Measurements from ENCODE around the gene NDUFA7. TPM values are rescaled to one million over a fixed set of nuclear protein-coding genes. Genes with fewer than 3 reads are reported as not detected.
A peak's percentile ranks its signal among the peaks of the same experiment; 100 is the strongest.

The NDUFA7 gene
- polyA plus RNA-seq, 3 donors, result 49.9 to 153 (median 133) TPM

- no peak overlapping the region for H3K9ac ChIP-seq (ENCODE audit: insufficient read depth, low read length, poor library complexity, severe bottlenecking)
- Mint-ChIP-seq H3K27ac (peak overlapping the region in 1 of 7 donors; percentile 57), H3K4me3 (no peak overlapping the region), H3K36me3 (peaks cover 0 to 1% of the 10 kb centered on the region in 2 donors), H3K9me3 (peaks cover 0 to 13% (median 4%) of the 10 kb centered on the region in 7 donors), H3K4me1 (peaks cover 27% of the 10 kb centered on the region), H3K27me3 (ENCODE audit: low read depth in 3 of 3) (peaks cover 64 to 72% (median 66%) of the 10 kb centered on the region in 3 donors)
- intact Hi-C loops (cut with micrococcal nuclease), result no loop called here
- no peaks in the 10 kb centered on the region for H4K20me1 ChIP-seq (ENCODE audit: insufficient read depth, low read length)
- WGBS (ENCODE audit: insufficient coverage), result 86% methylated on average over 7 of the region's 13 CpGs
- H3K9me3 ChIP-seq (replicated peaks in 1 of 2; ENCODE audit: control insufficient read depth in 1 of 2, insufficient read depth in 1 of 2, low read length in 2 of 2), result peaks cover 0 to 13% of the 10 kb centered on the region in 2 donors
- no peak overlapping the region for H3K4me2 ChIP-seq (replicated peaks; ENCODE audit: extremely low read depth, low read length, poor library complexity, severe bottlenecking)
- peaks cover 12 to 53% of the 10 kb centered on the region in 2 donors for H3K27me3 ChIP-seq (ENCODE audit: control insufficient read depth in 2 of 2, insufficient read depth in 2 of 2, low read length in 2 of 2)
- no peak overlapping the region for H2AFZ ChIP-seq (ENCODE audit: insufficient read depth, low read depth, low read length, poor library complexity, severe bottlenecking)
- H3K27ac ChIP-seq (ENCODE audit: low read depth in 1 of 2, low read length in 2 of 2), result no peak overlapping the region
- TF ChIP-seq CTCF (IDR thresholded peaks at IDR 0.05), result no peak
- H3K36me3 ChIP-seq (replicated peaks in 1 of 2; ENCODE audit: control insufficient read depth in 1 of 2, insufficient read depth in 2 of 2, low read length in 2 of 2), result no peaks in the 10 kb centered on the region
- no peaks in the 10 kb centered on the region for H3K79me2 ChIP-seq (ENCODE audit: insufficient read depth, low read length)
- no peak overlapping the region for H3K4me3 ChIP-seq (replicated peaks in 1 of 3; ENCODE audit: low read depth in 2 of 3, low read length in 3 of 3)
- H3K4me1 ChIP-seq (ENCODE audit: control insufficient read depth in 1 of 2, insufficient read depth in 2 of 2, low read length in 2 of 2), result peaks cover 15 to 16% of the 10 kb centered on the region in 2 donors
- no peak for DNase-seq
Measured at GRCh38 chr19:8366961-8367326, 45.8 kb upstream of the NDUFA7 start.

- Mint-ChIP-seq H3K36me3 (peaks cover 0 to 1% of the 10 kb centered on the region in 2 donors), H3K27ac (no peak overlapping the region), H3K4me1 (peaks cover 31% of the 10 kb centered on the region), H3K27me3 (ENCODE audit: low read depth in 3 of 3) (peaks cover 67 to 79% (median 69%) of the 10 kb centered on the region in 3 donors), H3K9me3 (peaks cover 0 to 13% (median 4%) of the 10 kb centered on the region in 7 donors), H3K4me3 (peak overlapping the region in 1 of 2 donors; percentile 72)
- no peak for DNase-seq
- TF ChIP-seq CTCF (IDR thresholded peaks at IDR 0.05), result no peak
- H3K36me3 ChIP-seq (replicated peaks in 1 of 2; ENCODE audit: control insufficient read depth in 1 of 2, insufficient read depth in 2 of 2, low read length in 2 of 2), result no peaks in the 10 kb centered on the region
- H3K9me3 ChIP-seq (replicated peaks in 1 of 2; ENCODE audit: control insufficient read depth in 1 of 2, insufficient read depth in 1 of 2, low read length in 2 of 2), result peaks cover 0 to 13% of the 10 kb centered on the region in 2 donors
- peaks cover 12 to 58% of the 10 kb centered on the region in 2 donors for H3K27me3 ChIP-seq (ENCODE audit: control insufficient read depth in 2 of 2, insufficient read depth in 2 of 2, low read length in 2 of 2)
- no peak overlapping the region for H3K4me3 ChIP-seq (replicated peaks in 1 of 3; ENCODE audit: low read depth in 2 of 3, low read length in 3 of 3)
- no peaks in the 10 kb centered on the region for H3K79me2 ChIP-seq (ENCODE audit: insufficient read depth, low read length)
- 95% methylated on average over 9 of the region's 11 CpGs for WGBS (ENCODE audit: insufficient coverage)
- no peak overlapping the region for H3K4me2 ChIP-seq (replicated peaks; ENCODE audit: extremely low read depth, low read length, poor library complexity, severe bottlenecking)
- peaks cover 15 to 17% of the 10 kb centered on the region in 2 donors for H3K4me1 ChIP-seq (ENCODE audit: control insufficient read depth in 1 of 2, insufficient read depth in 2 of 2, low read length in 2 of 2)
- H3K27ac ChIP-seq (ENCODE audit: low read depth in 1 of 2, low read length in 2 of 2), result no peak overlapping the region
- intact Hi-C loops (cut with micrococcal nuclease), result no loop called here
- H4K20me1 ChIP-seq (ENCODE audit: insufficient read depth, low read length), result no peaks in the 10 kb centered on the region
- no peak overlapping the region for H3K9ac ChIP-seq (ENCODE audit: insufficient read depth, low read length, poor library complexity, severe bottlenecking)
- no peak overlapping the region for H2AFZ ChIP-seq (ENCODE audit: insufficient read depth, low read depth, low read length, poor library complexity, severe bottlenecking)
Measured at GRCh38 chr19:8366121-8366581, 45.0 kb upstream of the NDUFA7 start.

All from CD14-positive monocyte (primary cell).